ENCODE measurements around the gene STXBP5L. TPM values are rescaled to one million over a fixed set of nuclear protein-coding genes. Genes with fewer than 3 reads are reported as not detected.
A peak's percentile ranks its signal among the peaks of the same experiment; 100 is the strongest.

The STXBP5L gene
- total and polyA plus RNA-seq, 12 donors: 0.60 to 8.4 (median 2.1) TPM

- intact Hi-C loops (cut with DNase I): no loop called here
- H3K27me3 ChIP-seq: no peaks in the 10 kb centered on the region
- H3K9me3 ChIP-seq (replicated peaks in 1 of 3): no peaks in the 10 kb centered on the region
- no peak overlapping the region for H3K4me3 ChIP-seq
- no peak overlapping the region for H3K27ac ChIP-seq
- H3K4me1 ChIP-seq (replicated peaks in 1 of 2): no peaks in the 10 kb centered on the region
- H3K36me3 ChIP-seq (replicated peaks in 1 of 2): no peaks in the 10 kb centered on the region
- WGBS, 4 donors: 85 to 89% (median 88%) methylated on average over 12 to 15 of the region's 15 CpGs
- TF ChIP-seq CTCF (IDR thresholded peaks at IDR 0.05) (no peak), POLR2A (IDR thresholded peaks at IDR 0.05) (no peak)
- DNase-seq: no peak
Measured at GRCh38 chr3:121111914-121112612, 204.1 kb downstream of the STXBP5L start.

GRCh38 chr3:121126033-121126706 lies 218.2 kb downstream of the STXBP5L start:
- no peaks in the 10 kb centered on the region for H3K9me3 ChIP-seq (replicated peaks in 1 of 3)
- no peaks in the 10 kb centered on the region for H3K27me3 ChIP-seq
- intact Hi-C loops (cut with DNase I): no loop called here
- no peaks in the 10 kb centered on the region for H3K4me1 ChIP-seq (replicated peaks in 1 of 2)
- H3K27ac ChIP-seq: no peak overlapping the region
- DNase-seq: no peak
- no peak overlapping the region for H3K4me3 ChIP-seq
- H3K36me3 ChIP-seq (replicated peaks in 1 of 2): no peaks in the 10 kb centered on the region
- TF ChIP-seq POLR2A (IDR thresholded peaks at IDR 0.05): no peak
- TF ChIP-seq CTCF (IDR thresholded peaks at IDR 0.05): no peak
- WGBS, 4 donors: 18 to 26% (median 18%) methylated on average over 1 of the region's 1 CpG

GRCh38 chr3:121126707-121127035 lies 218.7 kb downstream of the STXBP5L start:
- intact Hi-C loops (cut with DNase I): no loop called here

GRCh38 chr3:121152573-121152972 lies 244.6 kb downstream of the STXBP5L start:
- no peaks in the 10 kb centered on the region for H3K36me3 ChIP-seq (replicated peaks in 1 of 2)
- H3K4me1 ChIP-seq (replicated peaks in 1 of 2): no peaks in the 10 kb centered on the region
- no peak overlapping the region for H3K27ac ChIP-seq
- DNase-seq: no peak
- TF ChIP-seq CTCF (IDR thresholded peaks at IDR 0.05): peak in 1 of 6 experiments; percentile 7
- TF ChIP-seq POLR2A (IDR thresholded peaks at IDR 0.05): no peak
- no peak overlapping the region for H3K4me3 ChIP-seq
- H3K27me3 ChIP-seq: no peaks in the 10 kb centered on the region
- 67 to 78% (median 73%) methylated on average over 4 of the region's 4 CpGs for WGBS, 4 donors
- H3K9me3 ChIP-seq (replicated peaks in 1 of 3): no peaks in the 10 kb centered on the region
- intact Hi-C loops (cut with DNase I): no loop called here

More at GRCh38 chr3:121126707-121127035, 218.7 kb downstream of the STXBP5L start:
- no peak overlapping the region for H3K4me3 ChIP-seq
- no peaks in the 10 kb centered on the region for H3K27me3 ChIP-seq
- no peaks in the 10 kb centered on the region for H3K9me3 ChIP-seq (replicated peaks in 1 of 3)
- WGBS, 4 donors: 73 to 87% (median 81%) methylated on average over 2 of the region's 2 CpGs
- TF ChIP-seq POLR2A (IDR thresholded peaks at IDR 0.05) (no peak), CTCF (IDR thresholded peaks at IDR 0.05) (no peak)
- H3K27ac ChIP-seq: no peak overlapping the region
- DNase-seq: no peak
- no peaks in the 10 kb centered on the region for H3K36me3 ChIP-seq (replicated peaks in 1 of 2)
- no peaks in the 10 kb centered on the region for H3K4me1 ChIP-seq (replicated peaks in 1 of 2)
